OCI-LY3 (cell line): Measurements from ENCODE around the gene ENPEP.

Experiments
- EZH2phosphoT487 ChIP-seq: fragments of 200-600 bp; shearing (Covaris generic); IDR thresholded peaks from 2 replicates; pipeline ENCODE4 v1.6.1; 2018; ENCODE audit warnings: antibody characterized with exemption, mixed run types, low read depth
- TF ChIP-seq, protein P1 (sequence below): fragments of 200-600, 300-600 bp; sonication (generic); IDR thresholded peaks from 2 replicates; pipeline ENCODE4 v1.5.1; 2014; ENCODE audit warnings: antibody characterized with exemption, low read length, low read depth

DNA sequence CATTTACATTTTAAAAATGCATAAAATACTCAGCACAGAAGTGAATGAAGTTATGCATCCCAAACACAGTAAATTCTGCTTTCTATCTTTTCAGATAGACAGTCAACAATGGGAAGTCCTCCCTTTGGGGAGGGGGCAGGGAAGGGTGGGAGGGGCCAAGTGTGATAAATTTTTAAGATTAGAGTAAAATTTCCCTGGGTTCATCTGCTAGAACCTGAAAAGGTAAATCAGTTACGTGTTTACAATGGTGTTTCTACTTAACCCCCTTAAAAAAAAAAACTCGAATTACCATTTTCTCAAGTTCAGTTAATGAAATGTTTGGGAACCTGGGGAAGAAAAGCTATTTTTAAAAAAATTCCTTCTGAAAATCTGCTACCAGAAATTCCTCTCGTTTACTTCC, 137.8 kb downstream of the ENPEP start:
- TF ChIP-seq, protein P1, sequence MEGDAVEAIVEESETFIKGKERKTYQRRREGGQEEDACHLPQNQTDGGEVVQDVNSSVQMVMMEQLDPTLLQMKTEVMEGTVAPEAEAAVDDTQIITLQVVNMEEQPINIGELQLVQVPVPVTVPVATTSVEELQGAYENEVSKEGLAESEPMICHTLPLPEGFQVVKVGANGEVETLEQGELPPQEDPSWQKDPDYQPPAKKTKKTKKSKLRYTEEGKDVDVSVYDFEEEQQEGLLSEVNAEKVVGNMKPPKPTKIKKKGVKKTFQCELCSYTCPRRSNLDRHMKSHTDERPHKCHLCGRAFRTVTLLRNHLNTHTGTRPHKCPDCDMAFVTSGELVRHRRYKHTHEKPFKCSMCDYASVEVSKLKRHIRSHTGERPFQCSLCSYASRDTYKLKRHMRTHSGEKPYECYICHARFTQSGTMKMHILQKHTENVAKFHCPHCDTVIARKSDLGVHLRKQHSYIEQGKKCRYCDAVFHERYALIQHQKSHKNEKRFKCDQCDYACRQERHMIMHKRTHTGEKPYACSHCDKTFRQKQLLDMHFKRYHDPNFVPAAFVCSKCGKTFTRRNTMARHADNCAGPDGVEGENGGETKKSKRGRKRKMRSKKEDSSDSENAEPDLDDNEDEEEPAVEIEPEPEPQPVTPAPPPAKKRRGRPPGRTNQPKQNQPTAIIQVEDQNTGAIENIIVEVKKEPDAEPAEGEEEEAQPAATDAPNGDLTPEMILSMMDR, result no peak
- no peak for TF ChIP-seq EZH2phosphoT487
